Endothelial cell of umbilical vein (primary cell): ENCODE results near the gene SLC12A8.

Experiments used
- EZH2 ChIP-seq: IDR thresholded peaks from 2 replicates; pipeline ENCODE4 v1.6.1; 2012; ENCODE audit warnings: borderline replicate concordance, low read depth, mild to moderate bottlenecking, moderate library complexity, low read length, inconsistent platforms; ENCODE audit not compliant: severe bottlenecking
- POLR2AphosphoS5 ChIP-seq: IDR thresholded peaks from 2 replicates; pipeline ENCODE4 v1.6.1; 2012; ENCODE audit warnings: low read depth, mild to moderate bottlenecking, control low read depth, low read length, moderate library complexity; ENCODE audit not compliant: insufficient read depth
- TF ChIP-seq, protein P1 (sequence below): IDR thresholded peaks from 2 replicates; pipeline ENCODE4 v1.6.1; 2011; ENCODE audit not compliant: insufficient read depth, insufficient read length
- TF ChIP-seq, protein P2 (sequence below), 2 donors: IDR thresholded peaks; 1 replicate in 1 of 2; 2 replicates in 1 of 2; pipeline ENCODE4 v1.5.1; 2011; ENCODE audit warnings: low read length in 2 of 2, mild to moderate bottlenecking in 2 of 2, moderate library complexity in 2 of 2, control low read depth in 1 of 2, inconsistent platforms in 1 of 2, low read depth in 1 of 2; ENCODE audit not compliant: insufficient read depth in 1 of 2; ENCODE audit errors: extremely low read depth in 1 of 2

DNA sequence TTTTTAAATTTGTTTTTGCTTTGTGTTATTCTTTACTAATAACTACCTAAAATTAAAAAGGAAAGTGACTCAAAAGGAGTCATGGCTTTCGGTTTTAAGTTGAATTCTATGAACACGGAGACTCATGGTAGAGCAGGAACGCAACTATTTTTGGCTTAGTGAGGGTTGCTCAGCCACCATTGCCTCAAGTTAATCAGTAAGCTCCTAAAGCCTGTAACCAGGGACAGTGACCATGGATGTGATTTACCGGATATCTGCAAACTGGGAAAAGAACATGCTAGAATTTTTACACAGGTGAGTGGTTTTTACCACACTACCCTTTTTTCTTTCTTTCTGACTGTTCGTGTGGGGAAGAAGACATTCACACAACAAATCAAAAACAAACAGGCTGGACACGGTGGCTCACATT is 11.8 kb downstream of the SLC12A8 start:
- TF ChIP-seq, protein P1, sequence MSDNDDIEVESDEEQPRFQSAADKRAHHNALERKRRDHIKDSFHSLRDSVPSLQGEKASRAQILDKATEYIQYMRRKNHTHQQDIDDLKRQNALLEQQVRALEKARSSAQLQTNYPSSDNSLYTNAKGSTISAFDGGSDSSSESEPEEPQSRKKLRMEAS, result no peak
- TF ChIP-seq POLR2AphosphoS5 (no peak), EZH2 (no peak)
- TF ChIP-seq, protein P2, sequence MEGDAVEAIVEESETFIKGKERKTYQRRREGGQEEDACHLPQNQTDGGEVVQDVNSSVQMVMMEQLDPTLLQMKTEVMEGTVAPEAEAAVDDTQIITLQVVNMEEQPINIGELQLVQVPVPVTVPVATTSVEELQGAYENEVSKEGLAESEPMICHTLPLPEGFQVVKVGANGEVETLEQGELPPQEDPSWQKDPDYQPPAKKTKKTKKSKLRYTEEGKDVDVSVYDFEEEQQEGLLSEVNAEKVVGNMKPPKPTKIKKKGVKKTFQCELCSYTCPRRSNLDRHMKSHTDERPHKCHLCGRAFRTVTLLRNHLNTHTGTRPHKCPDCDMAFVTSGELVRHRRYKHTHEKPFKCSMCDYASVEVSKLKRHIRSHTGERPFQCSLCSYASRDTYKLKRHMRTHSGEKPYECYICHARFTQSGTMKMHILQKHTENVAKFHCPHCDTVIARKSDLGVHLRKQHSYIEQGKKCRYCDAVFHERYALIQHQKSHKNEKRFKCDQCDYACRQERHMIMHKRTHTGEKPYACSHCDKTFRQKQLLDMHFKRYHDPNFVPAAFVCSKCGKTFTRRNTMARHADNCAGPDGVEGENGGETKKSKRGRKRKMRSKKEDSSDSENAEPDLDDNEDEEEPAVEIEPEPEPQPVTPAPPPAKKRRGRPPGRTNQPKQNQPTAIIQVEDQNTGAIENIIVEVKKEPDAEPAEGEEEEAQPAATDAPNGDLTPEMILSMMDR (IDR thresholded peaks at IDR 0.05; ENCODE audit: extremely low read depth in 1 of 2, insufficient read depth in 1 of 2, low read depth in 1 of 2, low read length in 2 of 2), result no peak
